Retinal pigment epithelial cell (primary cell): ENCODE data around the gene RHD.
"Not testable (repeated sequence)": the region's sequence is repeated elsewhere in the genome, so short reads cannot be mapped to it uniquely, and the experiment has no call there.

ENCODE experiments used
- DNase-seq: peaks from one replicate; pipeline ENCODE4 v3.0.0-alpha.2; 2010; ENCODE audit warnings: low read depth
- H3K4me3 ChIP-seq: 2 replicates; pipeline ENCODE4 v1.5.1; 2011; ENCODE audit warnings: mild to moderate bottlenecking, low read length, control low read depth, moderate library complexity
- TF ChIP-seq, protein P1 (sequence below): conservative IDR thresholded peaks from 2 replicates; pipeline ENCODE4 v1.5.1; 2011; ENCODE audit warnings: low read depth, low read length, control low read depth, inconsistent platforms

The RHD gene

DNA sequence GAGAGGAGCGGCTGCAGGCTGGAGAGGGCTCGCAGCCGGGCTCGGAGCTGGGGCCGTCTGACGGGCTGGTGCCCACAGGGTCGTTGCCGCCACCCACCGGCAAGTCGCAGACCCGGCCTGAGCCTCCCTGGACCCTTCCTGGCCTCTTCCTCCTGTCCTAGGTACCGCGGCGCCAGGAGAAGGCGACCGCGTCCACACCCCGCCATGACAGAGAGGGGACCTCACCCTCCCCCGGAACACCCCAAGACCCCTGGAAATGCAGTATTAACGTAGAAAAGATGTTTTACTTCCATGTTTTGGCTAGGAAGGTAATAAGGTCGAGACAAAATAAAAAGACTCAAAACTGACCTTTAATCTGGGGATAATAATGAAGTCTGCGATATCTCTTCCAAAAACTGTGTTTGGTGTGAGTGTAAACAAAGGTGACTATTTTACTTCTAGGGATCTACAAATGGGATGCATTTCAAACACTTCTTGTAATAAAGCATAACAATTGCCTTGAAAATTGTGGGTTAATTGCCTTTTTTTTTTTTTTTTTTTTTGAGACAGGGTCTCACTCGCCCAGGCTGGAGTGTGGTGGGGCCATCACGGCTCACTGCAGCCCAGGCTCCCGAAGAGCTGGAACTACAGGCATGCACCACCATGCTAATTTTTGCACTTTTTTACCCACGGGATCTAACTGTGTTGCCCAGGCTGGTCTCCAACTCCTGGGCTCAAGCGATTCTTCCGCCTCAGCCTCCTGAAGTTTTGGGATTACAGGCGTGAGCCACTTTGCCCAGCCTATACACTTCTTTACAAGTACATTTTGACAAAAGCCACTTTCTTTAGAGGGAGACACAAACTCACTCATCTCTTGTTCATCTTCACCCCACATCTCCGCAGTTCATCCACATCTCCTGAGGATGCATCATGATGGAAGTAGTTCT is 24.2 kb upstream of the RHD start:
- DNase-seq, result no peak
- TF ChIP-seq, protein P1, sequence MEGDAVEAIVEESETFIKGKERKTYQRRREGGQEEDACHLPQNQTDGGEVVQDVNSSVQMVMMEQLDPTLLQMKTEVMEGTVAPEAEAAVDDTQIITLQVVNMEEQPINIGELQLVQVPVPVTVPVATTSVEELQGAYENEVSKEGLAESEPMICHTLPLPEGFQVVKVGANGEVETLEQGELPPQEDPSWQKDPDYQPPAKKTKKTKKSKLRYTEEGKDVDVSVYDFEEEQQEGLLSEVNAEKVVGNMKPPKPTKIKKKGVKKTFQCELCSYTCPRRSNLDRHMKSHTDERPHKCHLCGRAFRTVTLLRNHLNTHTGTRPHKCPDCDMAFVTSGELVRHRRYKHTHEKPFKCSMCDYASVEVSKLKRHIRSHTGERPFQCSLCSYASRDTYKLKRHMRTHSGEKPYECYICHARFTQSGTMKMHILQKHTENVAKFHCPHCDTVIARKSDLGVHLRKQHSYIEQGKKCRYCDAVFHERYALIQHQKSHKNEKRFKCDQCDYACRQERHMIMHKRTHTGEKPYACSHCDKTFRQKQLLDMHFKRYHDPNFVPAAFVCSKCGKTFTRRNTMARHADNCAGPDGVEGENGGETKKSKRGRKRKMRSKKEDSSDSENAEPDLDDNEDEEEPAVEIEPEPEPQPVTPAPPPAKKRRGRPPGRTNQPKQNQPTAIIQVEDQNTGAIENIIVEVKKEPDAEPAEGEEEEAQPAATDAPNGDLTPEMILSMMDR, result peak; percentile 34
- peak overlapping the region; percentile 99 for H3K4me3 ChIP-seq

- no peak overlapping the region for H3K4me3 ChIP-seq
- no peak for DNase-seq
- TF ChIP-seq, protein P1, result no peak
These were observed 18.4 kb upstream of the RHD start for GRCh38 chr1:25253911-25254310.

DNA sequence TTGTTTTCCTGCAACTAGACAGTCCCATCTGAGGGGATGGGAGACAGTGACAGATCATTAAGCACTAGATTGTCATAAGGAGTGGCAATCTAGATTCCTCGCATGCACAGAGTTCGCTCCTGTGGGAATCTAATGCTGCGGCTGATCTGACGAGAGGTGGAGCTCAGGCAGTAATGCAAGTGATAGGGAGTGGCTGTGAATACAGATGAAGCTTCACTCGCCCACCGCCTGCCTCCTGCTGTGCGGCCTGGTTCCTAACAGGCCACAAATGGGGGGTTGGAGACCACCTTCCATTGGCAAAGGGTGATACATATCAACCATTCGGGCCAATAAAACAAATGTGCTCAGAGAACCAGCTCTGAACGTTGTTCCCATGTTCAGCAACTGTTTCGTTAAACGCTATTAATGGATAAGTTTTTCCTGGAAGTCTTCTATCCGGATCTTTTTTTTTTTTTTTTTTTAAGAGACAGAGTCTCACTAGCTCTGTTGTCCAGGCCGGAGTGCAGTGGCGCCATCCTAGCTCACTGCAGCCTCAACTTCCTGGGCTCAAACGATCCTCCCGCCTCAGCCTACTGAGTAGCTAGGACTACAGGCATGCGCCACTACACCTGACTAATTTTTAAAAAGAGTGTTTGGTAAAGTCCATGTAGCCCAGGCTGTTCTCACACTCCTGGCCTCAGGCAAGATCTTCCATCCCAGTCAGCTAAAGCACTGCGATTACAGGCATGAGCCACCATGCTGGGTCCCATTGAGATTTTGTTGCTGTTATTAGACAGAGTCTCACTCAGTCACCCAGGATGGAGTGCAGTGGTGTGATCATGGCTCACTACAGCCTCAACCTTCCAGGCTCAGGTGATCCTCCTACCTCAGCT is 16.4 kb upstream of the RHD start:
- H3K4me3 ChIP-seq, result no peak overlapping the region
- no peak for DNase-seq
- TF ChIP-seq, protein P1, result no peak

- DNase-seq, result no peak
- TF ChIP-seq, protein P1, result no peak
- no peak overlapping the region for H3K4me3 ChIP-seq
These were observed 15.7 kb upstream of the RHD start for GRCh38 chr1:25256578-25256965.

DNA sequence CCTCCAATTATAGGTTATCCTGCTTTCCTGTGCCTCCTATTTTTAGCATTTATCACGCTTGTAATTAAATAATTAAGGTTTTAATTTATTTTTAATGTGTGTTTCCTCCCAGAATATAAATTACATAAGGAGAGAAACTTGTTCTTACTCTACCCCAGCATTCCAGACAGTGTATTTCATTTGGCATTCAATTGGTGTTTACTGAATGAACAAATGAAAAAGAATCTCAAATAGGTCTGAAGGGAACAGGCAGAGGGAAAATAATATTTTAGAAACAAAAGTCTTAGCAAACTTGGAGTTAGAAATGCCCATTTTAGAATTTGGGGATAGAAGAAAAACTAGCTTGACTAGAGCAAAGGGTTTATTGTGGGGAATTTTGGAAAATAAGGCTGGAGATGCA is 15.1 kb upstream of the RHD start:
- no peak for DNase-seq
- TF ChIP-seq, protein P1, result no peak
- no peak overlapping the region for H3K4me3 ChIP-seq

- DNase-seq, H3K4me3 ChIP-seq: not testable (repeated sequence)
- TF ChIP-seq, protein P1, result peak; percentile 31
These were observed 12.5 kb upstream of the RHD start for GRCh38 chr1:25259813-25260212.

GRCh38 chr1:25260336-25260735 is 12.0 kb upstream of the RHD start:
- not testable (repeated sequence) for DNase-seq, H3K4me3 ChIP-seq

- DNase-seq, result not testable (repeated sequence)
- peak overlapping the region; percentile 50 for H3K4me3 ChIP-seq
These were observed 5.6 kb upstream of the RHD start for GRCh38 chr1:25266554-25267287.

GRCh38 chr1:25267288-25268142 is 4.8 kb upstream of the RHD start:
- peak overlapping the region; percentile 56 for H3K4me3 ChIP-seq
- DNase-seq, result not testable (repeated sequence)

GRCh38 chr1:25268143-25268760 is 4.1 kb upstream of the RHD start:
- H3K4me3 ChIP-seq, result peak overlapping the region; percentile 6
- DNase-seq, result not testable (repeated sequence)
